Measurements from ENCODE around the gene PCDHGA8.
"Not testable (repeated sequence)": the region's sequence is repeated elsewhere in the genome, so short reads cannot be mapped to it uniquely, and the experiment has no call there.

The PCDHGA8 gene

GRCh38 chr5:141371572-141372475 lies 20.6 kb upstream of the PCDHGA8 start:
- no peak for DNase-seq (ENCODE audit: low read depth in 1 of 2, low spot score in 1 of 2)

GRCh38 chr5:141373673-141374317 lies 18.6 kb upstream of the PCDHGA8 start, which contains the start of gene PCDHGA6:
TSS of gene PCDHGA6 (plus strand) at chr5:141373891. CDS start at chr5:141374084, 193 bp downstream.
- no peak for DNase-seq (ENCODE audit: low read depth in 1 of 2, low spot score in 1 of 2)

GRCh38 chr5:141374627-141375026 lies 17.8 kb upstream of the PCDHGA8 start:
- DNase-seq (ENCODE audit: low read depth in 1 of 2, low spot score in 1 of 2), result no peak

GRCh38 chr5:141375444-141376155 lies 16.8 kb upstream of the PCDHGA8 start:
- DNase-seq (ENCODE audit: low read depth in 1 of 2, low spot score in 1 of 2), result not testable (repeated sequence)

- DNase-seq (ENCODE audit: low read depth in 1 of 2, low spot score in 1 of 2), result no peak
Observed at GRCh38 chr5:141382469-141383294, 9.8 kb upstream of the PCDHGA8 start, which contains the start of gene PCDHGA7. TSS of gene PCDHGA7 (plus strand) at chr5:141382742. CDS start at chr5:141382900, 158 bp downstream.

GRCh38 chr5:141383345-141383744 lies 9.1 kb upstream of the PCDHGA8 start:
- no peak for DNase-seq (ENCODE audit: low read depth in 1 of 2, low spot score in 1 of 2)

- no peak for DNase-seq (ENCODE audit: low read depth in 1 of 2, low spot score in 1 of 2)
Observed at GRCh38 chr5:141384471-141385267, 7.8 kb upstream of the PCDHGA8 start.

- not testable (repeated sequence) for DNase-seq (ENCODE audit: low read depth in 1 of 2, low spot score in 1 of 2)
Observed at GRCh38 chr5:141387557-141388311, 4.7 kb upstream of the PCDHGA8 start, which contains the start of gene PCDHGB4. TSS of gene PCDHGB4 (plus strand) at chr5:141387698. CDS start at chr5:141387885, 187 bp downstream.

- DNase-seq (ENCODE audit: low read depth in 1 of 2, low spot score in 1 of 2), result no peak
Observed at GRCh38 chr5:141388661-141389060, 3.8 kb upstream of the PCDHGA8 start.

- DNase-seq (ENCODE audit: low read depth in 1 of 2, low spot score in 1 of 2), result no peak
Observed at GRCh38 chr5:141389153-141390042, 3.0 kb upstream of the PCDHGA8 start.

GRCh38 chr5:141393267-141393666 lies 834 bp downstream of the PCDHGA8 start:
- DNase-seq (ENCODE audit: low read depth in 1 of 2, low spot score in 1 of 2), result no peak

GRCh38 chr5:141394401-141395187 lies 2.2 kb downstream of the PCDHGA8 start:
- not testable (repeated sequence) for DNase-seq (ENCODE audit: low read depth in 1 of 2, low spot score in 1 of 2)

GRCh38 chr5:141397756-141398551 lies 5.5 kb downstream of the PCDHGA8 start, which contains the start of gene PCDHGB5:
TSS of gene PCDHGB5 (plus strand) at chr5:141397947. CDS start at chr5:141398128, 181 bp downstream.
- not testable (repeated sequence) for DNase-seq (ENCODE audit: low read depth in 1 of 2, low spot score in 1 of 2)

- no peak for DNase-seq (ENCODE audit: low read depth in 1 of 2, low spot score in 1 of 2)
Observed at GRCh38 chr5:141398608-141399007, 6.2 kb downstream of the PCDHGA8 start.

- DNase-seq (ENCODE audit: low read depth in 1 of 2, low spot score in 1 of 2), result no peak
Observed at GRCh38 chr5:141399555-141400258, 7.3 kb downstream of the PCDHGA8 start.
